AG04449 (cell line): ENCODE data around the gene CHN2.

Source experiments
- CTCF ChIA-PET: fragments of 350-600 bp; formaldehyde crosslinking; extraction: SDS; loops from one replicate; lab custom pipeline; 2021; ENCODE audit warnings: antibody characterized with exemption; lab: Yijun Ruan, JAX
- POLR2A ChIA-PET: fragments of 400-600, 350-600 bp; formaldehyde crosslinking; extraction: SDS; loops from one replicate; lab custom pipeline; 2020; ENCODE audit warnings: antibody characterized with exemption, inconsistent platforms; lab: Yijun Ruan, JAX
- DNase-seq: peaks from one replicate; pipeline ENCODE4 v3.0.0-alpha.2; 2010; ENCODE audit warnings: low read depth, low spot score
- H3K4me3 ChIP-seq: 2 replicates; pipeline ENCODE4 v1.5.1; 2011; ENCODE audit warnings: low read depth, mild to moderate bottlenecking, control low read depth, low read length
- TF ChIP-seq, protein P1 (sequence below): IDR thresholded peaks from one replicate; pipeline ENCODE4 v1.5.1; 2011; ENCODE audit warnings: mild to moderate bottlenecking, moderate library complexity, low read length, control low read depth, inconsistent platforms; ENCODE audit not compliant: insufficient read depth; ENCODE audit errors: missing control alignments

CHN2 gene

GRCh38 chr7:29371472-29371871 lies 176.9 kb downstream of the CHN2 start:
- POLR2A ChIA-PET: no interaction called here
- H3K4me3 ChIP-seq: no peak overlapping the region
- TF ChIP-seq, protein P1, sequence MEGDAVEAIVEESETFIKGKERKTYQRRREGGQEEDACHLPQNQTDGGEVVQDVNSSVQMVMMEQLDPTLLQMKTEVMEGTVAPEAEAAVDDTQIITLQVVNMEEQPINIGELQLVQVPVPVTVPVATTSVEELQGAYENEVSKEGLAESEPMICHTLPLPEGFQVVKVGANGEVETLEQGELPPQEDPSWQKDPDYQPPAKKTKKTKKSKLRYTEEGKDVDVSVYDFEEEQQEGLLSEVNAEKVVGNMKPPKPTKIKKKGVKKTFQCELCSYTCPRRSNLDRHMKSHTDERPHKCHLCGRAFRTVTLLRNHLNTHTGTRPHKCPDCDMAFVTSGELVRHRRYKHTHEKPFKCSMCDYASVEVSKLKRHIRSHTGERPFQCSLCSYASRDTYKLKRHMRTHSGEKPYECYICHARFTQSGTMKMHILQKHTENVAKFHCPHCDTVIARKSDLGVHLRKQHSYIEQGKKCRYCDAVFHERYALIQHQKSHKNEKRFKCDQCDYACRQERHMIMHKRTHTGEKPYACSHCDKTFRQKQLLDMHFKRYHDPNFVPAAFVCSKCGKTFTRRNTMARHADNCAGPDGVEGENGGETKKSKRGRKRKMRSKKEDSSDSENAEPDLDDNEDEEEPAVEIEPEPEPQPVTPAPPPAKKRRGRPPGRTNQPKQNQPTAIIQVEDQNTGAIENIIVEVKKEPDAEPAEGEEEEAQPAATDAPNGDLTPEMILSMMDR: no peak
- CTCF ChIA-PET: no interaction called here
- no peak for DNase-seq

DNA sequence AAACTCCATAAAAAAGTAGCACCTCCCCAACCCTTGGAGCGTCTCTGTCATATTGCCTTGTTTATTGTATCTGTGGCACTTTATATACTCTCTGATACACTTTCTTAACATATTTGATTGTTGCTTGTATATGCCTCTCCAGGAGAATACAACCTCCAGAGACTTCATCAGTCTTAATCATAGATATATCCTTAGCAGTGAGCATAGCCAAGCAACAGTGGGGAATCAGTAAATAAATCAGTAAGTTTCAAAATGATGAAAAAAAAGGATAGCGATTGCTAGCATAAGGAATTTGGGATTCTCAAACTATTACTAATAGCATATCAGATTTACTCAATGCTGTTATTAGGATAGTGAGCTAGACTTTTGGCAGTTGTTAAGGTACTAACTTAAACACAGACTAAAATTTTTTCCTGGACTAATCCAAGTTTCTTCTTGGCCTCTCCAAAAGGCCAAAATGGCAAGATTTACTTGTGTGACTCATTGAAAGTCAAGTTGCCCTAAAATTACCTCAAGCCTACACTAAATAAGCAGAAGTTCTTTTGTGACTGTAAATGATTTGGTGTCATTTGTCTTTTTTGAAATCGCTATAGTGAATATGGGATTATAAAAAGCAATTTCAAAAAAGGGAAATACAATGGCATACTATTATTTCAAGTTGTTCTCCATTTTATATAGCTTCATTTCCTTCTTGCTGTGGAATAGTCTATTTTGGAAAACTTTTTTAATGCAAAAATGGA lies 177.9 kb downstream of the CHN2 start:
- H3K4me3 ChIP-seq: no peak overlapping the region
- CTCF ChIA-PET: no interaction called here
- POLR2A ChIA-PET: no interaction called here
- DNase-seq: no peak
- TF ChIP-seq, protein P1: no peak

DNA sequence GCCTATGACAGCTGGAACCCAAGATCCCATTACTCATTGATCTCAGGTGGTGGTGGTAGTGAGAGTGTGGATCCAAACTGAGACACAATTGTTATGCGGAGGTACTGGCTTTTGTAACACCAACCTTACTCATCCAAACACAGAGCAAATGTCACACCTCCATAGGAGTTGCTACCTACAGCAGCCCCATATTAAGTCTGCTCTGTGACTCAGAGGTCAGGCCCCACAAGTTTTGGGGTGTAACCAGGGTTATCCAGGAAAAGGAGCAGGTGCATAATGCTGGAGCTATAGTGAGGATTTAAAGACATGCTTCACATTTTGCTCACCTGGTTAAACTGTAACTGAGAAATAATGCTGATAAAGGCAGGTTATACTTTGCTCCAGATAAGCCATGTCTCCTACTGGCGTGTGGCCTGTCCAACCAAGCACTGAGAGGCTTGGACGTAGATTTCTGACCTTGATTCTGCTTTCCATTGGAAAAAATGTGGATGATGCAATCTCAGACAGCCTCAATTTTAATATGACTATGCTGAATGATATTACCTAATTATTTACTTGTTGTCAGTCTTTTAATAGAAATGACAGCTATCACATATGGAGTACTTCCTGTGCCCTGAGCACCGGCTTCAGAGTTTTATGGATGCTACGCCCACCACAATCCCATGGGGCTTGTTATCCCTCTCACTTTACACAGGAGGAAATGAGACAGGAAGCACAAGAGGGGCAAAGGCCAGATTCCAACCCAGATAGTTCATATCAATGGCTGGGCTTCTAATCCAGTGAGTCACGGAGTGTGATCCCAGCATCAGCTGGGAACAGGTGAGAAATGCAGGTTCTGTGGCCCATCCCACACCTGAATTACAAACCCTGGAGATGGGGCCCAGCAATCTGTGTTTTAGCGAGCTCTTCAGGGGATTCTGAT lies 181.3 kb downstream of the CHN2 start:
- ChIA-PET POLR2A (no interaction called here), CTCF (interaction anchor here (1.0 kb wide), 1 partner anchor 30 kb away, joined by 3 read pairs; no protein-coding TSS in a partner anchor)
- no peak overlapping the region for H3K4me3 ChIP-seq
- no peak for DNase-seq
- TF ChIP-seq, protein P1: no peak

GRCh38 chr7:29377718-29378117 lies 183.1 kb downstream of the CHN2 start:
- DNase-seq: no peak
- CTCF ChIA-PET: no interaction called here
- POLR2A ChIA-PET: no interaction called here
- TF ChIP-seq, protein P1: no peak
- H3K4me3 ChIP-seq: no peak overlapping the region

DNA sequence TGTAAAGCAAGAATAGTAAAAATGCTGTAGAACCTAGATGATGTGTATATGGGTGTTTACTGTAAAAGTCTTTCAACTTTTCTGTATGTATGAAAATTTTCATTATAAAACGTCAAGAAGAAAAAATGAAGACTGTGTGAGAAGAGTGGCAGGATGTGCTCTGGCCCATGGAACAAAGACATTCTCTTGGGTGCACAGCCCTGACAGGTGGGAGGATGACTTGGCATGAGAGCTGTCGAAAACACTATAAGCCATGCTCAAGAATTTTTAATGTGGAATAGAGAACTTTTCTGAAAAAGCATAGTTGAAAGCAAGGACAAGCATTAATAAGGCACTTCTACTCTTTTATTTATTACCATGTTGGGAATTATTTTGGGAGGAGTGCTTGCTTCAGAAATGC lies 185.0 kb downstream of the CHN2 start:
- no peak overlapping the region for H3K4me3 ChIP-seq
- POLR2A ChIA-PET: no interaction called here
- DNase-seq: no peak
- TF ChIP-seq, protein P1: no peak
- CTCF ChIA-PET: no interaction called here
